A549 (cell line): ENCODE measurements around the gene SIVA1. TPM values are rescaled to one million over a fixed set of nuclear protein-coding genes. Genes with fewer than 3 reads are reported as not detected.

Source experiments
- ATAC-seq, 2 experiments: fragments of 200-7000 bp in 1 of 2; fragments of >200 bp in 1 of 2; cut with Nextera tagmentation in 1 of 2; cut with Tn5 transposase in 1 of 2; 3 replicates each; pipeline versions ENCODE4 v1.8.0 to v1.9.1; 2018 to 2020; ENCODE audit warnings: mild to moderate bottlenecking in 1 of 2, moderate library complexity in 1 of 2
- CTCF ChIA-PET: fragments of 300-600 bp; sonication (Branson Sonifier 250); formaldehyde crosslinking; extraction: SDS; loops from one replicate; lab custom pipeline; 2021; ENCODE audit warnings: antibody characterized with exemption, inconsistent platforms; lab: Yijun Ruan, JAX
- POLR2A ChIA-PET: fragments of 350-600 bp; formaldehyde crosslinking; extraction: SDS; loops from one replicate; lab custom pipeline; 2021; ENCODE audit warnings: antibody characterized with exemption, inconsistent platforms; lab: Yijun Ruan, JAX
- DNase-seq, 2 experiments: peaks; one replicate each; pipeline versions ENCODE4 v3.0.0 to v3.0.0-alpha.2; 2011 to 2016; ENCODE audit warnings: low read depth in 1 of 2, low spot score in 1 of 2
- FAIRE-seq: peaks from 2 replicates; lab custom pipeline; 2011; peaks lifted over from hg19 to GRCh38; lab: Jason Lieb, UNC
- H3K27ac ChIP-seq, 2 experiments: fragments of >200 bp; sonication (Bioruptor Twin); formaldehyde crosslinking; 3 replicates each; pipeline ENCODE4 v1.5.1; 2016 to 2017
- H3K4me1 ChIP-seq: fragments of >200 bp; sonication (Bioruptor Twin); formaldehyde crosslinking; 3 replicates; pipeline ENCODE4 v1.6.1; 2016
- H3K4me2 ChIP-seq: fragments of >200 bp; sonication (Bioruptor Twin); formaldehyde crosslinking; 3 replicates; pipeline ENCODE4 v1.6.1; 2016
- H3K4me3 ChIP-seq: fragments of >200 bp; sonication (Bioruptor Twin); formaldehyde crosslinking; 3 replicates; pipeline ENCODE4 v1.5.1; 2016
- H3K9me3 ChIP-seq: fragments of >200 bp; sonication (Bioruptor Twin); formaldehyde crosslinking; 3 replicates; pipeline ENCODE4 v1.6.1; 2016
- BCL3 ChIP-seq: fragments of >200 bp; sonication (Bioruptor Twin); formaldehyde crosslinking; IDR thresholded peaks from 3 replicates; pipeline ENCODE4 v1.6.1; 2016
- CBX2 ChIP-seq: fragments of 200-600 bp; sonication (generic); IDR thresholded peaks from 2 replicates; pipeline ENCODE4 v1.6.1; 2016; ENCODE audit warnings: low read depth, mild to moderate bottlenecking, borderline replicate concordance
- CHD2 ChIP-seq: fragments of 150-350 bp; IDR thresholded peaks from 2 replicates; pipeline ENCODE4 v1.6.1; 2014; ENCODE audit warnings: low read length; ENCODE audit not compliant: partially characterized antibody
- E2F6 ChIP-seq: IDR thresholded peaks from 2 replicates; pipeline ENCODE4 v1.6.1; 2012; ENCODE audit warnings: low read depth, borderline replicate concordance
- EHMT2 ChIP-seq: fragments of 200-600 bp; sonication (generic); IDR thresholded peaks from 2 replicates; pipeline ENCODE4 v1.6.1; 2016; ENCODE audit warnings: antibody characterized with exemption, low read depth, mild to moderate bottlenecking, moderate library complexity
- FOSB ChIP-seq: fragments of 250-450 bp; sonication (Bioruptor Pico); IDR thresholded peaks from 2 replicates; pipeline ENCODE4 v1.5.0; 2020; ENCODE audit warnings: mild to moderate bottlenecking, moderate library complexity
- FOXS1 ChIP-seq: fragments of 250-450 bp; sonication (Bioruptor Pico); IDR thresholded peaks from 2 replicates; pipeline ENCODE4 v1.5.0; 2020; ENCODE audit warnings: mild to moderate bottlenecking, moderate library complexity
- GATA3 ChIP-seq: IDR thresholded peaks from 2 replicates; pipeline ENCODE4 v1.6.1; 2012; ENCODE audit warnings: borderline replicate concordance
- HEYL ChIP-seq: fragments of 250-450 bp; sonication (Bioruptor Pico); IDR thresholded peaks from 2 replicates; pipeline ENCODE4 v1.8.0; 2021; ENCODE audit warnings: mild to moderate bottlenecking, moderate library complexity
- MAZ ChIP-seq: fragments of 150-350 bp; IDR thresholded peaks from 2 replicates; pipeline ENCODE4 v1.6.1; 2014; ENCODE audit warnings: antibody characterized with exemption, low read depth, low read length, borderline replicate concordance
- NFE2L2 ChIP-seq: fragments of 150-350 bp; conservative IDR thresholded peaks from 2 replicates; pipeline ENCODE4 v1.6.1; 2014; ENCODE audit warnings: low read length
- NPAS2 ChIP-seq: fragments of 250-450 bp; sonication (Bioruptor Pico); IDR thresholded peaks from 2 replicates; pipeline ENCODE4 v1.8.0; 2022; ENCODE audit warnings: mild to moderate bottlenecking, moderate library complexity, borderline replicate concordance
- PHF8 ChIP-seq: fragments of 200-600 bp; sonication (generic); IDR thresholded peaks from 2 replicates; pipeline ENCODE4 v1.6.1; 2016; ENCODE audit warnings: low read depth, mild to moderate bottlenecking, antibody characterized with exemption, moderate library complexity, borderline replicate concordance
- POLR2A ChIP-seq: IDR thresholded peaks from 2 replicates; pipeline ENCODE4 v1.6.1; 2012; ENCODE audit warnings: mild to moderate bottlenecking, low read length
- RCOR1 ChIP-seq: fragments of 150-350 bp; IDR thresholded peaks from 2 replicates; pipeline ENCODE4 v1.6.1; 2014; ENCODE audit warnings: antibody characterized with exemption, low read length, low read depth
- RNF2 ChIP-seq: fragments of 200-600 bp; sonication (generic); IDR thresholded peaks from 2 replicates; pipeline ENCODE4 v1.6.1; 2016; ENCODE audit warnings: low read depth, mild to moderate bottlenecking, antibody characterized with exemption, moderate library complexity, borderline replicate concordance
- SMC3 ChIP-seq: fragments of >200 bp; sonication (Bioruptor Twin); formaldehyde crosslinking; IDR thresholded peaks from 3 replicates; pipeline ENCODE4 v1.6.1; 2018; ENCODE audit warnings: inconsistent platforms
- TFCP2L1 ChIP-seq: fragments of 250-450 bp; sonication (Bioruptor Pico); IDR thresholded peaks from 2 replicates; pipeline ENCODE4 v1.5.0; 2021; ENCODE audit warnings: mild to moderate bottlenecking
- ZNF302 ChIP-seq: fragments of 250-450 bp; sonication (Bioruptor Pico); IDR thresholded peaks from 2 replicates; pipeline ENCODE4 v1.9.0; 2021; ENCODE audit warnings: inconsistent platforms, mild to moderate bottlenecking, moderate library complexity
- ZSCAN20 ChIP-seq: fragments of 250-450 bp; sonication (Bioruptor Pico); IDR thresholded peaks from 2 replicates; pipeline ENCODE4 v1.8.0; 2022; ENCODE audit warnings: mild to moderate bottlenecking, moderate library complexity
- WGBS: methylation state at CpG from one replicate; pipeline ENCODE4 v1.1.6; 2017; ENCODE audit errors: missing lambda C conversion rate; 5-methylcytosine and 5-hydroxymethylcytosine counted together
- polyA plus RNA-seq, 4 experiments: library from polyadenylated mRNA; depleted of rRNA in 3 of 4; stranded (reverse); fragments of >200 nt; fragmentation: RNase III in 1 of 4; extraction: RNeasy Plus Mini Kit Qiagen cat#74134 plus additional on column Dnase treatment in 1 of 4; gene quantifications; 2 replicates in 3 of 4; 3 replicates in 1 of 4; pipeline ENCODE4 v1.2.3, GENCODE V29; 2011 to 2017
- TF ChIP-seq, protein P1 (sequence below): fragments of 150-350 bp; IDR thresholded peaks from 2 replicates; pipeline ENCODE4 v1.6.1; 2014; ENCODE audit warnings: low read depth, mild to moderate bottlenecking, low read length
- TF ChIP-seq, protein P2 (sequence below): fragments of 250-450 bp; sonication (Bioruptor Pico); IDR thresholded peaks from 2 replicates; pipeline ENCODE4 v1.5.0; 2020; ENCODE audit warnings: low read depth, mild to moderate bottlenecking, moderate library complexity

SIVA1 gene
- polyA plus RNA-seq, 2 of the 4 experiments (the other 2 are of a cell fraction): 90.0 to 169 TPM

GRCh38 chr14:104802394-104803184, 49.6 kb downstream of the SIVA1 start:
- CTCF ChIA-PET: interaction anchor here (1.4 to 2.1 kb wide), 2 partner anchors 18 to 24 kb away, joined by 7 to 8 read pairs; no protein-coding TSS in a partner anchor
- no peak overlapping the region for H3K27ac ChIP-seq
- 98% methylated on average over 18 of the region's 20 CpGs for WGBS
- H3K4me1 ChIP-seq: peaks cover 43% of the 10 kb centered on the region
- POLR2A ChIA-PET: no interaction called here
- ATAC-seq (no peak), FAIRE-seq (no peak), DNase-seq (no peak)
- H3K4me2 ChIP-seq: no peak overlapping the region
- no peak overlapping the region for H3K4me3 ChIP-seq
- TF ChIP-seq FOXS1 (no peak), E2F6 (no peak), RCOR1 (no peak), NPAS2 (CRISPR knock-in tag) (no peak), ZNF302 (CRISPR knock-in tag) (no peak), HEYL (CRISPR knock-in tag) (no peak), FOSB (no peak), TFCP2L1 (no peak)
- TF ChIP-seq, protein P1, sequence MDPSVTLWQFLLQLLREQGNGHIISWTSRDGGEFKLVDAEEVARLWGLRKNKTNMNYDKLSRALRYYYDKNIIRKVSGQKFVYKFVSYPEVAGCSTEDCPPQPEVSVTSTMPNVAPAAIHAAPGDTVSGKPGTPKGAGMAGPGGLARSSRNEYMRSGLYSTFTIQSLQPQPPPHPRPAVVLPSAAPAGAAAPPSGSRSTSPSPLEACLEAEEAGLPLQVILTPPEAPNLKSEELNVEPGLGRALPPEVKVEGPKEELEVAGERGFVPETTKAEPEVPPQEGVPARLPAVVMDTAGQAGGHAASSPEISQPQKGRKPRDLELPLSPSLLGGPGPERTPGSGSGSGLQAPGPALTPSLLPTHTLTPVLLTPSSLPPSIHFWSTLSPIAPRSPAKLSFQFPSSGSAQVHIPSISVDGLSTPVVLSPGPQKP: no peak
- TF ChIP-seq, protein P2, sequence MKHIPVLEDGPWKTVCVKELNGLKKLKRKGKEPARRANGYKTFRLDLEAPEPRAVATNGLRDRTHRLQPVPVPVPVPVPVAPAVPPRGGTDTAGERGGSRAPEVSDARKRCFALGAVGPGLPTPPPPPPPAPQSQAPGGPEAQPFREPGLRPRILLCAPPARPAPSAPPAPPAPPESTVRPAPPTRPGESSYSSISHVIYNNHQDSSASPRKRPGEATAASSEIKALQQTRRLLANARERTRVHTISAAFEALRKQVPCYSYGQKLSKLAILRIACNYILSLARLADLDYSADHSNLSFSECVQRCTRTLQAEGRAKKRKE (CRISPR knock-in tag): no peak
- no peaks in the 10 kb centered on the region for H3K9me3 ChIP-seq

DNA sequence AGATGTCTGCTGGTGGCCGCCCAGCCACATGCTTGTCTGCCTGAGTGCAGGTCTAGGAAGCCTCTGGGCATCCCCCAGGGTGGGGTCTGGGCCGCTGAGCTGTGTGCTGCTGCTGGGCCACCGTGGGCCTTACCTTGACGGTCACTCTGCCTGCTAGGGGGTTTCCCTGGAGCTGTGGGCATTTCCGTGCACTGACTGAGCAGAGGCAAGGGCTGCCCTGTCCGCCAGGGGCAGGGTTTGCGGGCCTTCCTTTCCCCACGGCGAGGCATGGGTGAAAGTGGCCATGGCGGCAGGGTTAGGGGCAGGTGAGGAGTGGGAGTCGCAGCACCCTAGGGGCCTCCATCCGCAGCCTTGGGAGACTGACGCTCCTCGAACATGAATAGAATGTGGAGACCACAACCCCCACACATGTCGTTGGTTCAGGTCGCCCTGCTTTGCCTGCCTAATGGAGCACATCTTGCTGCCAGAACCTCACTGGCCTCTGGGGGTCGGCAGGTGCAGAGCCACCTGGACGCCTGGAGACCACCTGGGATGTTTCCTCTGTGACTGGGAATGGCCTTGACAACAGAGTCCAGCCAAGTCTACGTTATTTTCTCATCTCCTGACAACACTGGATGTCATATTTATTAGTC, 50.4 kb downstream of the SIVA1 start:
- TF ChIP-seq NFE2L2 (no peak), GATA3 (no peak), RNF2 (no peak), CBX2 (no peak), MAZ (no peak)
- no peak overlapping the region for H3K27ac ChIP-seq
- CTCF ChIA-PET: interaction anchor here (0.9 to 1.8 kb wide), 3 partner anchors 17 to 256 kb away, joined by 3 to 9 read pairs (median 4); no protein-coding TSS in a partner anchor
- no peak overlapping the region for H3K4me2 ChIP-seq
- no peak overlapping the region for H3K4me3 ChIP-seq
- peaks cover 42% of the 10 kb centered on the region for H3K4me1 ChIP-seq
- ATAC-seq (no peak), DNase-seq (no peak), FAIRE-seq (no peak)
- POLR2A ChIA-PET: no interaction called here
- 84% methylated on average over 17 of the region's 19 CpGs for WGBS
- no peaks in the 10 kb centered on the region for H3K9me3 ChIP-seq

DNA sequence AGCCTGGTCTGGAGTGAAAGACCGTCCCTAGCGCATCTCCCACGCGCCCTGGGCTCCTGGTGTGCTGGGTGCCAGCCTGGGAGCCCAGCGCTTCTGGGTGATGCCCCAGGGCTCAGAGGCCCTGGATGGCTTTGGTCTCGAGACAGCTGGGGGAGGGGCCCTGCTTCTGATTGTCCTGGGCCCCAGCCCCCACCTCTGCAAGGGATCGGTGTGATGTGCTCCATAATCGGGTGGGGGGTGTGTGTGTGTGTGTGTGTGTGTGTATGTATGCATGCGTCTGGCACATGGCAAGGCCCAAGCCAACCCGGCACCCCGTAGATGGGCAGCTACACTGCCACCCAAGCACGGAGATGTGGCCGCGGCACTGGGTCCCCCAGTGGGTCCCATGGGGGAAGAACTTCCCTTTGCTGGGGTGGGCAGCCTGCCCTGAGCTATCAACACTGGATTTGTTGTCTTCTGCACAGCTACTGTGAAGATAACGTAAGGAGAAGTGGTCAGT, 51.0 kb downstream of the SIVA1 start:
- Histone ChIP-seq H3K27ac (0 out of 6 replicates have a peak overlapping the region, but pooled peaks of 1 of the 2 experiments have one; percentile 71), H3K4me2 (peak overlapping the region; percentile 13; the same call in 1 of the 3 replicates), H3K9me3 (no peaks in the 10 kb centered on the region), H3K4me3 (no peak overlapping the region), H3K4me1 (peaks cover 42% of the 10 kb centered on the region)
- POLR2A ChIA-PET: no interaction called here
- WGBS: 80% methylated on average over 10 of the region's 15 CpGs
- DNase-seq: no peak
- FAIRE-seq: no peak
- no peak for ATAC-seq
- TF ChIP-seq CHD2 (no peak), MAZ (no peak), POLR2A (no peak), RNF2 (no peak), SMC3 (no peak), PHF8 (no peak), BCL3 (no peak), EHMT2 (no peak), NFE2L2 (no peak), ZSCAN20 (CRISPR knock-in tag) (no peak)
- TF ChIP-seq, protein P2 (CRISPR knock-in tag): no peak
- CTCF ChIA-PET: interaction anchor here (0.9 to 1.8 kb wide), 3 partner anchors 17 to 255 kb away, joined by 3 to 9 read pairs (median 4); no protein-coding TSS in a partner anchor
